GM18868 (cell line): ENCODE data around the gene INHA.

Experiments used
- ATAC-seq: cut with Tn5 transposase; IDR thresholded peaks from one replicate; pipeline ENCODE4 v1.9.1; 2021; ENCODE audit warnings: mild to moderate bottlenecking, moderate library complexity; ENCODE audit not compliant: unreplicated experiment

Gene INHA

GRCh38 chr2:219571311-219572236, 536 bp upstream of the INHA start, which contains the start of gene OBSL1:
Gene OBSL1 (minus strand): TSS chr2:219571539. CDS start chr2:219571232, 307 bp downstream.
- ATAC-seq = no peak

- no peak for ATAC-seq
Measured at GRCh38 chr2:219573166-219573565, 1.1 kb downstream of the INHA start.

GRCh38 chr2:219574484-219575311, 2.6 kb downstream of the INHA start:
- ATAC-seq = no peak

GRCh38 chr2:219575566-219576504, 3.7 kb downstream of the INHA start:
- ATAC-seq = no peak

- ATAC-seq = no peak
Measured at GRCh38 chr2:219576505-219577388, 4.6 kb downstream of the INHA start.

GRCh38 chr2:219578811-219579613, 6.9 kb downstream of the INHA start:
- ATAC-seq = no peak

- ATAC-seq = no peak
Measured at GRCh38 chr2:219581346-219581745, 9.2 kb downstream of the INHA start.

- ATAC-seq = no peak
Measured at GRCh38 chr2:219591091-219591490, 19.0 kb downstream of the INHA start.

- no peak for ATAC-seq
Measured at GRCh38 chr2:219592736-219593135, 20.6 kb downstream of the INHA start.

GRCh38 chr2:219593154-219593553, 21.0 kb downstream of the INHA start:
- ATAC-seq = no peak

- no peak for ATAC-seq
Measured at GRCh38 chr2:219595256-219595655, 23.1 kb downstream of the INHA start.

GRCh38 chr2:219596954-219597551, 24.9 kb downstream of the INHA start:
- no peak for ATAC-seq

- peak; percentile 93 for ATAC-seq
Measured at GRCh38 chr2:219597552-219598307, 25.6 kb downstream of the INHA start, which contains the start of gene STK11IP. Gene STK11IP (plus strand): TSS chr2:219597857. CDS start chr2:219598120, 263 bp downstream.

- no peak for ATAC-seq
Measured at GRCh38 chr2:219598308-219599078, 26.4 kb downstream of the INHA start.

- peak; percentile 62 for ATAC-seq
Measured at GRCh38 chr2:219603771-219604170, 31.7 kb downstream of the INHA start.

- no peak for ATAC-seq
Measured at GRCh38 chr2:219605607-219605954, 33.5 kb downstream of the INHA start.

GRCh38 chr2:219607931-219608330, 35.8 kb downstream of the INHA start:
- no peak for ATAC-seq
